OCI-LY7 (cell line): Measurements from ENCODE around the gene RFX7. TPM values are rescaled to one million over a fixed set of nuclear protein-coding genes. Genes with fewer than 3 reads are reported as not detected.
A peak's percentile ranks its signal among the peaks of the same experiment; 100 is the strongest.

Experiments
- BruUV-seq: library from RNA; stranded (reverse); fragments of 400-500 nt; replicated peaks from 2 replicates; lab custom pipeline; 2021; lab: Mats Ljungman, UMichigan
- CTCF ChIA-PET: fragments of 300-600 bp; sonication (Branson Sonifier 250); formaldehyde crosslinking; loops from one replicate; lab custom pipeline; 2022; ENCODE audit warnings: antibody characterized with exemption; ENCODE audit not compliant: unreplicated experiment; lab: Charles Lee
- POLR2A ChIA-PET: fragments of 300-600 bp; sonication (Branson Sonifier 250); formaldehyde crosslinking; loops from one replicate; lab custom pipeline; 2022; ENCODE audit warnings: antibody characterized with exemption; lab: Charles Lee
- DNase-seq: peaks from one replicate; pipeline ENCODE4 v3.0.0-alpha.2; 2015; ENCODE audit warnings: low spot score
- H2AFZ ChIP-seq: fragments of 200-600 bp; sonication (generic), shearing (Covaris generic); 2 replicates; pipeline ENCODE4 v1.6.1; 2014; ENCODE audit warnings: mild to moderate bottlenecking, antibody characterized with exemption, low read length, moderate library complexity
- H3K27ac ChIP-seq: fragments of 200-600 bp; sonication (generic); 2 replicates; pipeline ENCODE4 v1.5.1; 2014; ENCODE audit warnings: mixed run types, low read depth, mild to moderate bottlenecking, moderate library complexity, low read length, inconsistent platforms; ENCODE audit not compliant: poor library complexity, severe bottlenecking
- H3K36me3 ChIP-seq: fragments of 200-600 bp; sonication (generic); 2 replicates; pipeline ENCODE4 v1.6.1; 2014; ENCODE audit warnings: mild to moderate bottlenecking, antibody characterized with exemption, low read length, moderate library complexity, mixed read lengths; ENCODE audit not compliant: insufficient read depth
- H3K4me1 ChIP-seq: fragments of 200-600 bp; sonication (generic); 2 replicates; pipeline ENCODE4 v1.5.1; 2014; ENCODE audit warnings: mild to moderate bottlenecking, low read length; ENCODE audit not compliant: insufficient read depth, poor library complexity, severe bottlenecking
- H3K4me2 ChIP-seq: fragments of 200-600 bp; sonication (generic); 2 replicates; pipeline ENCODE4 v1.6.1; 2014; ENCODE audit warnings: mild to moderate bottlenecking, low read length
- H3K4me3 ChIP-seq: fragments of 200-600 bp; sonication (generic); 2 replicates; pipeline ENCODE4 v1.5.1; 2014; ENCODE audit warnings: mild to moderate bottlenecking, low read depth, low read length; ENCODE audit not compliant: poor library complexity, severe bottlenecking
- H3K79me2 ChIP-seq: fragments of 200-600 bp; sonication (generic); 2 replicates; pipeline ENCODE4 v1.6.1; 2016; ENCODE audit warnings: low read depth, mild to moderate bottlenecking, low read length, moderate library complexity, mixed read lengths; ENCODE audit not compliant: insufficient read depth
- H3K9me2 ChIP-seq: fragments of 200-600 bp; sonication (generic); 2 replicates; pipeline ENCODE4 v1.6.1; 2016; ENCODE audit warnings: mild to moderate bottlenecking, low read length, mixed read lengths; ENCODE audit not compliant: insufficient read depth
- H3K9me3 ChIP-seq: fragments of 200-600 bp; sonication (generic); 2 replicates; pipeline ENCODE4 v1.6.1; 2014; ENCODE audit warnings: mild to moderate bottlenecking, mixed run types, low read length, mixed read lengths
- H4K20me1 ChIP-seq: fragments of 200-600 bp; sonication (generic); 2 replicates; pipeline ENCODE4 v1.6.1; 2014; ENCODE audit warnings: mild to moderate bottlenecking, antibody characterized with exemption, low read length, moderate library complexity, mixed read lengths; ENCODE audit not compliant: insufficient read depth
- CTCF ChIP-seq: fragments of 200-600 bp; sonication (generic); conservative IDR thresholded peaks from 2 replicates; pipeline ENCODE4 v1.5.1; 2014; ENCODE audit warnings: mild to moderate bottlenecking, antibody characterized with exemption, low read length, moderate library complexity, mixed read lengths
- EZH2phosphoT487 ChIP-seq: fragments of 200-600 bp; sonication (generic); IDR thresholded peaks from 2 replicates; pipeline ENCODE4 v1.6.1; 2018; ENCODE audit warnings: low read depth, borderline replicate concordance, mild to moderate bottlenecking, mixed run types, antibody characterized with exemption, low read length, moderate library complexity, mixed read lengths
- intact Hi-C: fragments of 100-400 bp; cut with micrococcal nuclease; formaldehyde crosslinking; loops from one replicate; pipeline ENCODE4 v1.10.0; 2022; ENCODE audit not compliant: unreplicated experiment
- total RNA-seq, 2 experiments: library from RNA; depleted of rRNA in 1 of 2; stranded (reverse); fragments of >200 nt in 1 of 2; shearing (Covaris generic) in 1 of 2; gene quantifications; 2 replicates each; pipeline ENCODE4 v1.2.3, GENCODE V29; 2014 to 2022

Gene RFX7
- total RNA-seq, 2 experiments from 2014 or later: 10.3 to 33.9 TPM

- Histone ChIP-seq H3K79me2 (peaks cover 71% of the 10 kb centered on the region), H3K9me2 (no peaks in the 10 kb centered on the region), H4K20me1 (no peaks in the 10 kb centered on the region), H3K4me1 (no peaks in the 10 kb centered on the region), H3K27ac (no peak overlapping the region), H3K9me3 (peaks cover 63% of the 10 kb centered on the region; the same call in 1 of the 2 replicates), H3K36me3 (peaks cover 98% of the 10 kb centered on the region), H3K4me2 (no peak overlapping the region), H2AFZ (no peak overlapping the region), H3K4me3 (no peak overlapping the region)
- CTCF ChIA-PET: no interaction called here
- POLR2A ChIA-PET: interaction anchor here (0.7 kb wide), 1 partner anchor 62 kb away, joined by 3 read pairs; no protein-coding TSS in a partner anchor
- no TSS peak for BruUV-seq
- no peak for DNase-seq
- intact Hi-C loops: no loop called here
- no peak for TF ChIP-seq CTCF
- TF ChIP-seq EZH2phosphoT487: no peak
These were observed 8.9 kb downstream of the RFX7 start for GRCh38 chr15:56234804-56235203.

GRCh38 chr15:56233549-56233948, 10.1 kb downstream of the RFX7 start:
- CTCF ChIA-PET: no interaction called here
- Histone ChIP-seq H3K4me2 (no peak overlapping the region), H3K9me3 (peaks cover 69% of the 10 kb centered on the region; the same call in 1 of the 2 replicates), H3K9me2 (no peaks in the 10 kb centered on the region), H3K4me1 (no peaks in the 10 kb centered on the region), H3K36me3 (peaks cover 100% of the 10 kb centered on the region), H4K20me1 (no peaks in the 10 kb centered on the region), H3K79me2 (peaks cover 67% of the 10 kb centered on the region), H3K27ac (no peak overlapping the region), H2AFZ (no peak overlapping the region), H3K4me3 (no peak overlapping the region)
- intact Hi-C loops: no loop called here
- no TSS peak for BruUV-seq
- POLR2A ChIA-PET: interaction anchor here (1.1 to 1.6 kb wide), 2 partner anchors 10 to 14 kb away, joined by 3 read pairs; partner anchors contain the start of gene RFX7
- no peak for DNase-seq
- TF ChIP-seq EZH2phosphoT487: no peak
- TF ChIP-seq CTCF: no peak

DNA sequence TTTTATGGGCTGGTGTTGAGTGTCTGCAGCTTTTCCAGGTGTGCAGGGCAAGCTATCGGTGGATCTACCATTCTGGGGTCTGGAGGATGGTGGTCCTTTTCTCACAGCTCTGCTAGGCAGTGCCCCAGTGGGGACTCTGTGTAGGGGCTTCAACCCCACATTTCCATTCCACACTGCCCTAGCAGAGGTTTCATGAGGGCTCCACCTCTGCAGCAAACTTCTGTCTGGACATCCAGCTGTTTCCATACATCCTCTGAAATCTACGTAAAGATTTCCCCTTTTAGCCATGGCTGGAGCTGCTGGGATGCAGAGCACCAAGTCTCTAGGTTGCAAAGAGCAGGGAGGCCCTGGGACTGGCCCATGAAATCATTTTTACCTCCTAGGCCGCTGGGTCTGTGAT, 11.6 kb downstream of the RFX7 start:
- Histone ChIP-seq H3K4me1 (no peaks in the 10 kb centered on the region), H3K9me3 (peaks cover 84% of the 10 kb centered on the region; the same call in 1 of the 2 replicates), H3K4me3 (no peak overlapping the region), H3K36me3 (peaks cover 100% of the 10 kb centered on the region), H2AFZ (no peak overlapping the region), H3K79me2 (peaks cover 67% of the 10 kb centered on the region), H3K9me2 (no peaks in the 10 kb centered on the region), H4K20me1 (no peaks in the 10 kb centered on the region), H3K27ac (no peak overlapping the region), H3K4me2 (no peak overlapping the region)
- ChIA-PET POLR2A (interaction anchor here (0.7 kb wide), 1 partner anchor 17 kb away, joined by 4 read pairs; no protein-coding TSS in a partner anchor), CTCF (no interaction called here)
- DNase-seq: peak; percentile 55
- intact Hi-C loops: no loop called here
- BruUV-seq: no TSS peak
- no peak for TF ChIP-seq EZH2phosphoT487
- no peak for TF ChIP-seq CTCF
